GM21529 (cell line): ENCODE data around the gene FAM53C.
"Not testable (repeated sequence)": the region's sequence is repeated elsewhere in the genome, so short reads cannot be mapped to it uniquely, and the experiment has no call there.

ENCODE experiments used
- ATAC-seq: cut with Tn5 transposase; IDR thresholded peaks from one replicate; pipeline ENCODE4 v1.9.1; 2021; ENCODE audit not compliant: unreplicated experiment

The FAM53C gene

GRCh38 chr5:138389911-138390310, 51.8 kb downstream of the FAM53C start:
- not testable (repeated sequence) for ATAC-seq

- no peak for ATAC-seq
Measured at GRCh38 chr5:138391859-138392386, 53.9 kb downstream of the FAM53C start.
